Measurements from ENCODE around the gene SH2D3C. TPM values are rescaled to one million over a fixed set of nuclear protein-coding genes. Genes with fewer than 3 reads are reported as not detected.

The SH2D3C gene, protein sequence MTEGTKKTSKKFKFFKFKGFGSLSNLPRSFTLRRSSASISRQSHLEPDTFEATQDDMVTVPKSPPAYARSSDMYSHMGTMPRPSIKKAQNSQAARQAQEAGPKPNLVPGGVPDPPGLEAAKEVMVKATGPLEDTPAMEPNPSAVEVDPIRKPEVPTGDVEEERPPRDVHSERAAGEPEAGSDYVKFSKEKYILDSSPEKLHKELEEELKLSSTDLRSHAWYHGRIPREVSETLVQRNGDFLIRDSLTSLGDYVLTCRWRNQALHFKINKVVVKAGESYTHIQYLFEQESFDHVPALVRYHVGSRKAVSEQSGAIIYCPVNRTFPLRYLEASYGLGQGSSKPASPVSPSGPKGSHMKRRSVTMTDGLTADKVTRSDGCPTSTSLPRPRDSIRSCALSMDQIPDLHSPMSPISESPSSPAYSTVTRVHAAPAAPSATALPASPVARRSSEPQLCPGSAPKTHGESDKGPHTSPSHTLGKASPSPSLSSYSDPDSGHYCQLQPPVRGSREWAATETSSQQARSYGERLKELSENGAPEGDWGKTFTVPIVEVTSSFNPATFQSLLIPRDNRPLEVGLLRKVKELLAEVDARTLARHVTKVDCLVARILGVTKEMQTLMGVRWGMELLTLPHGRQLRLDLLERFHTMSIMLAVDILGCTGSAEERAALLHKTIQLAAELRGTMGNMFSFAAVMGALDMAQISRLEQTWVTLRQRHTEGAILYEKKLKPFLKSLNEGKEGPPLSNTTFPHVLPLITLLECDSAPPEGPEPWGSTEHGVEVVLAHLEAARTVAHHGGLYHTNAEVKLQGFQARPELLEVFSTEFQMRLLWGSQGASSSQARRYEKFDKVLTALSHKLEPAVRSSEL
- total RNA-seq (2014; rRNA removed): not detected in 2 replicates
- polyA plus RNA-seq (2012): not detected

DNA sequence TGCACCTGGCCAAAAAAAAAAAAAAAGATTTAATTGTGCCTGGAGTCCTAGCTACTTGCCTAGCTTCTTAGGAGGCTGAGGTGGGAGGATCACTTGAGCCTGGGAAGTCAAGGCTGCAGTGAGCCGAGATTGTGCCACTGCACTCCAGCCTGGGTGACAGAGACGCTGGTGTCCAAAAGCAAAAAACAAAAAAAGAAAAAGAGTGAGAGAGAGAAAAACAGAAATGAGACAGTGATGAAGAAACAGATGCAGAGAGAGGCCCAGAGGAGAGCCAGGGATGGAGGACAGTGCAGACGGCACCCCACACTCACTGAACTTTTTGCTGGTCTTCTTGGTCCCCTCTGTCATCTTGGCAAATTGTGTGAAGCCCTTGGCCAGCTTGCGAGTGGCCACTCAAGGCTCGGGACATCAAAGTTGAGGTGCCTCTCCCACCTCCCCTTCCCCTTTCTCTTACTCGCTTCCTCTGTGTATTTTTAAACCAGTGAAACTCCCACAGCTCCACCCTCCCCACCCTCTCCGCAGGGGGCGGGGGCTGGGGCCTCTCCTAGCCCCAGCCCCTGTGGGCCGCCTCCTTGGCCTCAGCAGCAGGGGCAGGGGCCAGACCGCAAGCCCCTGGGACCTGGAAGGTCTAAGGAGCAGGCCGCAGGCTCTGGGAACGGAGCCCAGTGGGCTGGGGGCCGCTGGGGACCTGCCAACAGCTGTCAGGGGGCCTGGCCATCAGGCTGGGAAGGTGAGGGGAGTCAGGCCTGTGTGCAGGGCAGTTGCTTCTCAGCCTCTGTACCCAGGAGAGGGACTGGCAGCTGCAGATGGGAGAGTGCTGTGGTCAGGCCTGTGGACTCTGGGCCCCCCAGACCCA is at the start of gene SH2D3C:
Gene SH2D3C (minus strand): TSS at position 387 of the 856 bp plus-strand sequence. CDS start 39 bp downstream, at position 348.
- no peak for DNase-seq (ENCODE audit: low read depth)

DNA sequence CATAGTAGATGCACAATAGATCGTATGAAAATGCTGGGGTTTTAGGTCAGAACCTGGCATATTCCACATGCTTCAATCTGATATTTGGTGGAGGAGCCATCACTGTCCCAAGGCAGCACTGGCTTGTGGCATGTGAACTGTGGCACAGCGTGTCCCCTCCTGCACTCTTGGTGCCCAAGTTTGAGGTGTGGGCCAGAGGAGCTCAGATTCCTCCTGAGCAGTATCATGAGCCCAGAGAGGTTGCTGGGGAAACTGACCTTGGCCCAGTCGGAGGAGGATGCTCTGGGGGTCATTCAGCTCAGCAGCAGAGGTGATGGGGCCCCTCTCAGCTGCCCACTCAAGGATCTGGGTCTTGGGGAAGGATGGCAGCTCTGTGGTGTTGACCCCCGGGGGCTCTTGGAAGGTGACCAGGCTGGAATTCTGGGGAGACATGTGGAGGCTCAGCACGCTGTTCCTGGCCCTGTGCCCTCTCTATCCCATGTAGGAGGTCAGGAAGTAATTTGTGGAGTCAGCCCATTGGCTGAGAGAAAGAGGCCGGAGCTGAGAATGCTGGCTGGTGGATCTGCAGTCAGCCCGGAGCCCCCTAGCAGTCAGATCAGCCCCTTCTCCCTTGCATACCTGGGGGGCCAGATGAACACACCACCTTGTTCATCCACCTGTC is 47.9 kb upstream of the SH2D3C start:
- DNase-seq (ENCODE audit: low read depth): no peak

DNA sequence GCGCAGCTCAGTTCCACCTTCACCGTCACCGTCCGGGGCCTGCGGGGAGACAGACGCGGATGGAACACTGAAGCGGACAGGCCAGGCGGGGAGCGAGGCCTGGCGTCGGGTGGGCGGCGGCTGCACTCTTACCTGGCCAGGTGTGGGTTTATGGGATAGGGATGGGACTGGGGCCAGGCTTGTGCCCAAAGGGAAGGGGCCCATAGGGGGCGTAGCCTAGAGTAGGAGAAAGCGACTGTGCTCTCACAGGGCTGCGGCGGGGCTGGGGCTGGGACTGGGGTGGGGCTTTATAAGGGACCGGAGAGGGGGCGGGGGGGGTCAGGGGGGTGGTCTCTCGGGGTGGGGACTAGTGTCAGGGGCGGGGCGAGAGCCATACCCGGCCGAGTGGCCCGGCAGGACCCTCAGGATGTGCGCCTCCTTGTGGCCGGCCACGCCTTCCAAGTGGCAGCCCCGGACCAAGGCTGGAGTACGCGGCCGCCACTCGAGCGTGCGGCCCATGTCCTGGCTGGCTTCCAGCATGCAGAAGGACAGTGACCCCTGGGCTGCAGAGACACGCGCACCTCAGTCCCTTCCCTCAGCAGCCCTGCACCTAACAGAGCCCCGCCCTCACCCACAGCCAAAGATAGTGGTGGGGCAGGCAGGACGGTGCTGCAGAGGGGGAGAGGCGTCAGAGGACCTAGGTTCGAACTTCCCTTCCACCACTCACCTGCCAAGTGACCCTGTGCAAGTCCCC is 47.0 kb upstream of the SH2D3C start:
- DNase-seq (ENCODE audit: low read depth): no peak

DNA sequence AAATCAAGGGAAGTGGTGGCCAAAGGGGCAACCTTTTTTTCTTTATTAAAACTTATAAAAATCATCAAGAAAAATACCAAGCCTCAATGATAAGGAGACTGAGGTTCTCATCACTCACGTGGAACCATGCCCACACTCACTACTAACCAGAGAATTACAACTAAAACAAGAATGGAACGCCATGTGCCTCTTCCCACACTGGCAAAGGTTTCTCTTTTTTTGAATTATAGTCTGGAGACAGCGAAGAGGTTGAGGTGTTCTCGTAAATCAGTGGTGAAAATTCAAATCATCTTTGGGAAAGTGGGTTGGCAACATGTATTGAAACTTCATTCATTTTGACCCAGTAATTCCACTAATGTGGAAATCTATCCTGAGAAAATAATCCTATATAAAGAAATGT is 43.6 kb upstream of the SH2D3C start:
- DNase-seq (ENCODE audit: low read depth): no peak

DNA sequence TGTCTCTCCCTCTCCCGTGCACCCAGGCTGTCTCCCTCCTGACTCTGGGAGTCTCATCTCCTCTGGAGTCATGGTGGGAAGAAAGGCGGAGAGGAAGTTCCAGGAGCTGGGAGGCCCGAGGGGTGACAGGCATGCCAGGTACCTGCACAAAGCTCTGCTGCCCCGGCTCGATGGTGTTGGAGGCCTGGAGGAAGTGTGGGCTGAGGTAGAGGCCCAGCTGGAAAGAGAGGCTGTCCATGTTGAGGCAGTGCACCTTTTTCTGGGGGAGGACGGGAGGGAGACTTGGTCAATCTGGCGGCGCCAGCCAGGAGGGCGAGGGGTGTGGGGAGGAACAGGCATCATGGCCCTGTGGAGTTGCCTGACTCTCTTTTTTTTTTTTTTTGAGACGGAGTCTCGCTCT is 40.1 kb upstream of the SH2D3C start:
- DNase-seq (ENCODE audit: low read depth): no peak

DNA sequence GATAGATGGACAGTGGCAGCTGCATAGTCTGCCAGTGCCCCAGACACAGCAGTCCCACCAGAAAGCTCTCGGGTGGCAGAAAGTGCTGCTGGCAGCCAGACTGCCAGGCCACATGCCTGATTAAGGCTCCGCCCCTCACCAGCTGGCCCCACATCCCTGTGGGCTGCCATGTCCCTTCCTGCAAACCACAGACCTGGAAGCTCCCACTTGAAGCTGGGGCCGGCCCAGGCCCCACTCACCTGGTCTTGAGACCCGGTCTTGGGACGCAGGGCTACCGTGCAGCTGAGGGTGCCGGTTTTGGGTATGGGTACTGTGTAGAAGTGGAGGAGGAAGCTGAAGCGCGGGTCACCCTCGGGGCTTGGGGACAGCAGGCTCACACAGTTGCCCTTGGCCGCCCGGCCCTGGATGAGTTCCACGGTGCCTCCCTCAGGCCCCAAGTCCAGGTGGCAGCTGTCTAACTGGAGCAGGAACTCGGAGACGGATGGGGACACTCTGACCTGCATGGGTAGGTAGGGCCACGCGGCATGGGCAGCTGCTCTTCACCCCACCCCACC is 39.5 kb upstream of the SH2D3C start:
- DNase-seq (ENCODE audit: low read depth): peak; percentile 83

DNA sequence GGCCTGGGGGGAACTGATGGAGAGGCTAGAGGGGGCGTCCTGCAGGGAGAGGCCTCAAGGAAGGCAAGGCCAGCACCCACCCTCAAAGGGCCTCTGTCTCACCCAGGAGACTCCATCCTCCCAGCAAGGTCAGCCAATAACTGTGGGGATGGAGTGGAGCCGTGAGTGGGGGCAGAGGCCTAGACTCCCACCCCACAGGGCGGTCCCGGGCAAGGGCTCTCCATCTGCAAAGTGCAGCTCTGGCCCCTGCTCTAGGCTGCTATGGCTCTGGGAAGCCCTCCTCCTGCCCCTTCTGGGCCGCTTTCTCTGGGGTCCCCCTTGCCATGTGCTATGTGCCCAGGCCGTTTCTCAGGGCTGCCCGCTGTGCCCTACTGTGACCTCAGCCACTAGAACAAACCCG is 38.3 kb upstream of the SH2D3C start:
- no peak for DNase-seq (ENCODE audit: low read depth)

DNA sequence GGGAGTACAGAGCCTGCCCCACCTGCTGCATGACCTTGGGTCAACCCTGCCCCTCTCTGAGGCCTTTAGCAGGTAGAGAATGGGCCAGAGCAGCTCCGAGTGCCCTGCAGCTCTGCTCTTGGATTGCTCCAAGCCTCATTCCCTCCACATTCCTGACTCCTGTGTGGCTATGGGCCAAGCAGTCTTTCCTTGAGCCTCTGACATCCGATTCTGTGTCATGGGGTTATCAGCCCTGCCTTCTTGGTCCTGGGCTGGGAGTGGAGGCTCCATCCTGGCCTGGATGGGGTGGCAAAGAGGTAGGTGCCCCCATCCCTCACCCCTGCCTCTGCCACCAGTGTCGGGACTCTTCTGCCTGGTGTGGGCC is 37.9 kb upstream of the SH2D3C start:
- no peak for DNase-seq (ENCODE audit: low read depth)

DNA sequence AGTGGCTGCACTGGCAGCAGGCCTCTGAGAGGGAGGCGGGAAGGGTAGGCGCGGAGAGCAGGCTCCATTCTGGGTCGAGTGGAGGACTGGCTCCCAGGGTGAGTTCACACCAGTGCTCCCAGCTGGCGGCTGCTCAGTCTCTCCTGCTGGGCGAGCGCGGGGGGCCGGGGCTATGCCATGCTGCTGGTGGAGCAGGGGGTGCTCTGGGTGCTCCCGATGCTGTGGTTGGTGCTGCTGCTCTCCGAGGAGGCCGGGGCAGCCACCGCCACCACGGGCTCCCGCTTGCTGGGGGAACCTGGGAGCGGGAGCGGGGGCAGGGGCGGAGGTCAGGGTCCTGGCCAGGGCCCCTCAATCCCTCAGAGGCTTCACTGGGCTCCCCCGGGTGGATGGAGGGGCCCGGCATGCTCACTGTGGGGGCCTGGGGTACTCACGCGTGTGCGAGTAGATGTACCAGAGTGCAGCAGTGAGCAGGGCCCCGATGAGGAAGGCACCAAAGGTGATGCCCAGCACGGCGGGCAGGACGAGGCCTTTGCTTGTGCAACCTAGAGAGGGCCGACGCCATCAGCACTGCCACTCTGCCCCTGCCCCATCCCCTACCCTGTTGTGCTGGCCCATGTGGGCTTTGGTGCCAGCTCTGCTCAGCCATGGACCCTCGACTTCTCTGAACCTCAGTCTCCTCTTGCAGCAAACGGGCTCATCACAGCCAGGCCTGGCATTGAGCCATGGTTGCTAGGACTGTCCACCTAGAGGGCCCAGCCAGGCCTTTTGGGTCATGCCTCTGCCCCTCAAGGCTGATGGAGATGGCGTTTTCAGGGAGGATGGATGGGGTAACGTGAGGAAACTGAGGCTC is 37.3 kb upstream of the SH2D3C start:
- DNase-seq (ENCODE audit: low read depth): no peak

DNA sequence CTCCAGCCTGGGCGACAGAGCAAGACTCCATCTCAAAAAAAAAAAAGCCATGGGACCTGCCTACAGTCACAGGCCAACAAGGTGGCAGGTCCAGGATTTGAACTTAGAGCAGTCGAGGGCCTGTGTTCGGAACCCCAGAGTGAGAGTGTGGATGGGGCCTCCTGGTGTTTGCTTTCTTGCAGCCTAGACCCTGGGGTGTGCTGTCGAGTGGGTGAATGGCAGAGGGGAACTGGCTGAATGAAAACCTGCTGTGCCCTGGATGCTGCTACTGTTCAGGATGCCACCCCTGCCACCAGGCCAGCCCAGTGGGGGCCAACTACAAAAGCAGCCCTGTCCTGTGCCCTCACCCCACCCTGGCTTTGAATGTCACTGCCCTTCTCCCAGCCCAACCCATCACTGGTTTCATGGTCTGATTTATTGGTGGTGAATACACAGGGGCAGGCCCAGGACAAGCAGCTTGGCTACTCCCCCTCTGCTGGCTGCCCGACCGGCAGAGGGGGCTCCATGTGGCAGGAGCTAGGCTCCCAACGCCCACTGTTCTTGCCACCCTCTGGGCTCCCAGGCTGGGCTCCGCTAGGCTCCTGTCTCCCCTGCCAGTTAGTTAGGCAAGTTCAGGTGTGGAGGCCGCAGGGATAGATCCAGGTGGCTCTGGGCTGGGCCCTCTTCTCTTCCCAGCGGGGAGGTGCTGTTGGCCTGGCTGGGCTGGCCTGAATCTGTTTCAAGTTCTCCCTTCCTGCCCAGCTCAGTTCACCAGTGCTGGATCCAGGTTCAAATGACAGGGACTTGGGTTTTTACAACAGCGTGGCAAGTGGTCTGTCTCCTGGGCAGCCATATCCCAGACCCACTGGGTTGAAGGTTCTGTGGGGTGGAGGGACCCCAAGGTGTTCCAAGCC is 36.4 kb upstream of the SH2D3C start:
- DNase-seq (ENCODE audit: low read depth): no peak

DNA sequence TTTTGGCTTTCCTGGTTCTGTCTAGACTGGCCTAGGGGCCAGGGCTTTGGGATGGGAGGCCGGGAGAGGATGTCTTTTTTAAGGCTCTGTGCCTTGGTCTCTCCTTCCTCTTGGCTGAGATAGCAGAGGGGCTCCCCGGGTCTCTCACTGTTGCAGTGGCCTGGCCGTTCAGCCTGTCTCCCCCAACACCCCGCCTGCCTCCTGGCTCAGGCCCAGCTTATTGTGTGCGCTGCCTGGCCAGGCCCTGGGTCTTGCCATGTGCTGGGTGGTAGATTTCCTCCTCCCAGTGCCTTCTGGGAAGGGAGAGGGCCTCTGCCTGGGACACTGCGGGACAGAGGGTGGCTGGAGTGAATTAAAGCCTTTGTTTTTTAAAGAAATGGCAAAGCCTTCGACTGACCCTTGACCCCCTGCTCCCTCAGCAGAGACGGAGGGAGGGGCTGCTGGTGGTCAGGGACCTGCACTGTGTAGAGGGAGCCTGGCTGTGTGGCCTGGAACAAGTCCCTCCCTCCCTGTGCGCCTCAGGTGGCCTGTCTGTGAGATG is 35.3 kb upstream of the SH2D3C start:
- DNase-seq (ENCODE audit: low read depth): no peak

DNA sequence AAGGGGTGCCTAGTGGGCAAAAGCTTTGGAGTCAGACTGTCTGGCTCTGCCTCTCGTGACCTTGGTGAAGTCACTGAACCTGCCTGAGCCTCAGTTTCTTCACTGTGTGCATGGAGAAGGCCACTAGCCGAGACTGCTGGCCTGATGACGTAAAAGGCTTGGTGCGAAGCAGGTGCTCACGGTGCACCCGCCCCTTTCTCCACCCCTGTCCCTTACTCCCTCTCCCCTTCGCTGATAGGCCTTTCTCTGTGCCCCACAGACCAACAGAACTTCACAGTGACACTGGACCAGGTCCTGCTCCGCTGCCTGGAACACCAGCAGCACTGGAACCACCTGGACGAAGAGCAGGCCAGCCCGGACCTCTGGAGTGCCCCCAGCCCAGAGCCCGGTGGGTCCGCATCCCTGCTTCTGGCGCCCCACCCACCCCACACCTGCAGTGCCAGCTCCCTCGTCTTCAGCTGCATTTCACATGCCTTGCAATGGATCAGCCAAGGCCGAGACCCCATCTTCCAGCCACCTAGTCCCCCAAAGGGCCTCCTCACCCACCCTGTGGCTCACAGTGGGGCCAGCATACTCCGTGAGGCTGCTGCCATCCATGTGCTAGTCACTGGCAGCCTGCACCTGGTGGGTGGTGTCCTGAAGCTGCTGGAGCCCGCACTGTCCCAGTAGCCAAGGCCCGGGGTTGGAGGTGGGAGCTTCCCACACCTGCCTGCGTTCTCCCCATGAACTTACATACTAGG is 34.6 kb upstream of the SH2D3C start:
- DNase-seq (ENCODE audit: low read depth): no peak

DNA sequence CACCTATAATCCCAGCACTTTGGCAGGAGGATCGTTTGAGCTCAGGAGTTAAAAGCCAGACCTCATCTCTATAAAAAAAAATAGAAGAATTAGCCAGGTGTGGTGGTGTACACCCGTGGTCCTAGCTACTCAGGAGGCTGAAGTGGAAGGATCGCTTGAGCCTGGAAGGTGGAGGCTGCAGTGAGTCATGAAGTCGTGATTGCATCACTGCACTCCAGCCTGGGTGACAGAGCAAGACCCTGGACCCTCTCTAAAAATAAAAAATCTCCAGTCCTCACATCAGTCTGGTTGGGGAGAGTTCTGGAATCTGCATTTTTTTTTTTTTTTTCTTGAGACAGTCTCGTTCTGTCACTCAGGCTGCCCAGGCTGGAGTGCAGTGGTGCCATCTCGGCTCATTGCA is 33.5 kb upstream of the SH2D3C start:
- DNase-seq (ENCODE audit: low read depth): no peak

DNA sequence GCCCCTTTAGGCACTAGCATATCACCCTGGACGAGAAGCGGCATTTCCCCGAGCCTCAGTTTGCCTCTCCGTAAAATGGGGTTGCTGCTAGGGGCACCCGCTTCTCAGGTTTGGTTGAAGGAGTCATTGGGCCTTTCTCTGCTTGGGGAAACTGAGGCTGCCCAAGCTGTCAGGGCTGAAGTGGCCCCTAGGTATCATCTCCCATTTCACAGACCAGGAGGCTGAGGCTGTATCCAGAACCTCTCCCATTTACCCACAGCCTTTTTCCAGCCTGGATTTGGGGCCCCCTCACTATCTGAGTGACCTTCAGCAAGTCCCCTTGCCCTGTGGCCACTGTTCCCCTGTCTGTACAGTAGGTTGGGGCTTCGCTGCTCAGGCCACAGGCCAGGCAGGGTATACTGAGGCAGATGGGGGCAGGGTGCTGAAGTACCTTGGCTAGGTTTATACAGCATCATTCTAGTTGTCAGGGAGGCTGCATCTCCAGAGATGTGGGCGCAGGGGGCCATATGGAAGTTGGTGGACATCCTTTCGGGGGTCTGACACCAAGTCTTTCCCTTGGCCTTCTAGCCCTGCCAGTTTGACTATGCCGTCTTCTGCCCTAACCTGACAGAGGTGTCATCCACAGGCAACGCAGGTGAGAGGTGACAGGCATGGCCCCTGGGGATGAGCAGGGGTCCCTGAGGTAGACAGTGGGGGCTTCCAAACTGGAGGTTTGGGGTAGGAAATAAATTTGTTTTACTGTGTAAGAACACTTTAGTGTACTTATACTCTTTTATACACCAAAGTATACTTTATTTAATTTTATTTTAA is 32.1 kb upstream of the SH2D3C start:
- DNase-seq (ENCODE audit: low read depth): no peak

DNA sequence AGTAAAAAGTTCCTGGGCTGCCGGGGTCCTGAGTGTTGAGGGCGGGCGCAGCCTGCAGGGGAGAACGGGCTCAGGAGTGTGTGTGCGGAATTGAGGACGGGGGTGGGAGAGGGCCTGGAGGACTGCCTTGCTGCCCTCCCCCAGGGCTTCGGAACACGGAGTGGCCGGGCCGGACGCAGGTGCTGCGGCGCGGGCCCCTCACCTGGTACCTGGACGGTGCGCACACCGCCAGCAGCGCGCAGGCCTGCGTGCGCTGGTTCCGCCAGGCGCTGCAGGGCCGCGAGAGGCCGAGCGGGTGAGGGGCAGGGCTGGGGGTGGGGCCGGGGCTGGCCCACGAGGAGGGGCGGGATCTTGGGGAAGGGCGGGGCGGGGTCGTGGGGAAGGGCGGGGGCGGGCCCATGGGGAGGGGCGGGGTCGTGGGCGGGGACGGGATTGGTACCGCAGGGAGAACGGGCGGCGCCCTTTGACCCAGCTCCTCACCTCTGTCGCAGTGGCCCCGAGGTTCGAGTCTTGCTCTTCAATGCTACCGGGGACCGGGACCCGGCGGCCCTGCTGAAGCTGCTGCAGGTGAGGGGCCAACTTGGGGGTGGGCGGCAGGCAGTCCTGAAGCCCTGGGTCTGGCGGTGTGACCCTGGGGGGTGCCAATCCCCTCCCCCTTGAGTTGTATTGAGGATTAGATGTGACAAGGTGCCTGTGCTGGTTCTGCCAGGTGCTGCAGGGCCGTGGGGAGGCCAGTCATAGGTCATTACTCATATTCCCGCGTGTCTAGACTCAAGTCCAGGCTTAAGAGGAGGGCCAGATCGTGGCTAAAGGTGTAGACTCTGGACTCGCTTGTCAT is 31.3 kb upstream of the SH2D3C start:
- DNase-seq (ENCODE audit: low read depth): no peak
